ENCODE data around the gene SCAF4.
A peak's percentile ranks its signal among the peaks of the same experiment; 100 is the strongest.

The SCAF4 gene

DNA sequence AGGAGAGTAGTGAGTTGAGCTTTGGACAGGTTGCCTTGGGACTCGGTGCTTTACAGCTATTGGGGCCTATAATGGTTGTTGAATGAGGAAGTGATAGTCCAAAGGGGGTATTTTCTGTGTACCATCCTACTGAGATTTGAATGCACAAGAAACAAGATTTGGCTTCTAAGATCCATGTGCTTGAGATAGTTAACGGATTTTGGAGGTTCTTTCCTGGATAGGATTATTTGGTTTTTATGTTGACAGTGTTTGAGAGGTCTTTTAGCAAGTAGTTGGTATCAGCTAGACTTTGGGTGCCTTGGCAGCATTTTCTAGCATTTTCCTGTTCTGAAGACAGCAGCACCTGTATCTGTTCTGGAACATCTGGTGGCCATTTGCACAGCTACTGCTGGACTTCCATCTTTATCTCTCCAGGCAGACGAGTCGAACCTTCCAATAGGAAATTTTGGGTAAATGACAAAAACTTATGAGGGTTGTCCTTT lies 3.6 kb upstream of the SCAF4 start:
- peak; percentile 42 for DNase-seq (ENCODE audit: low spot score)

- no peak for DNase-seq (ENCODE audit: low spot score)
Observed at GRCh38 chr21:31733551-31734149, 1.7 kb upstream of the SCAF4 start.

- no peak for DNase-seq (ENCODE audit: low spot score)
Observed at GRCh38 chr21:31732597-31733550, 956 bp upstream of the SCAF4 start.

DNA sequence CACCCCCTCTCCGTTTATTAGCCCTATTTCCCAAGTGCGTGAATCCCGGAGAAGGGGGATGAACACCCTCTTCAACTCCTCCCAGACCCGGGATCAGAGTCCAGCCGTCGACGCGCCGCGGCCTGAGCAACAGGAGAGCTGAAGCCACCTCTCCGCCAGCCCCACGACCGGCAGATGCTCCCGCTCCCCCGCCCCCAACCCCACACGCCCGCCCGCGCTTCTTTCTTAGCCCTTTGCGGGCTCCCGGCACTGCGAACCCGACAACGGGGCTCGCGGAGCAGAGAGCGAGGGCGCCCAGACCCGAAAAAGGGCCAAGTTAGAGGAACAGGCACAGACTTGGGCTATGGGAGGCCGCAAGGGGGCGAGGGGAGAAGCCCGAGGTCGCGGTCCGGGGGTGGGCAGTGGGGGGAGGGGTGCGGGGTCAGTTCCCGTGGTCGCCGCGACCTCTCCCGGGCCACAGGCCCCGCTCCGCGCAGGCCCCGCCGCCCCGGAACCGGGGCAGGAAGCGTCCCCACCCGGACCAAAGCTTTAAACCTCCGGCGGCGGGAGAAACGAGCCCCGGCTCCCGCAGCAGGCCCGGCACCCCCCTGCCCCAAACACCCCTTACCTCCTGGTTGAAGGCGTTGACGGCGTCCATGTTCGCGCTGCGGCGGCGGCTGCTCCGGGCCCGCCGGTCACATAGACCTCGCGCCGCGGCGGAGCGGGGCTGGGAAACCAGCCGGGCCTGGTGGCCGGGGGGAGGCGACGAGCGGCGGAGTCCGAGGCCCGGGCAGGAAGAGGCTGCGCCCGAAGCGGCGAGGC lies 662 bp downstream of the SCAF4 start:
- DNase-seq (ENCODE audit: low spot score): peak; percentile 46

GRCh38 chr21:31730712-31731055 lies 1.2 kb downstream of the SCAF4 start:
- DNase-seq (ENCODE audit: low spot score): peak; percentile 29

DNA sequence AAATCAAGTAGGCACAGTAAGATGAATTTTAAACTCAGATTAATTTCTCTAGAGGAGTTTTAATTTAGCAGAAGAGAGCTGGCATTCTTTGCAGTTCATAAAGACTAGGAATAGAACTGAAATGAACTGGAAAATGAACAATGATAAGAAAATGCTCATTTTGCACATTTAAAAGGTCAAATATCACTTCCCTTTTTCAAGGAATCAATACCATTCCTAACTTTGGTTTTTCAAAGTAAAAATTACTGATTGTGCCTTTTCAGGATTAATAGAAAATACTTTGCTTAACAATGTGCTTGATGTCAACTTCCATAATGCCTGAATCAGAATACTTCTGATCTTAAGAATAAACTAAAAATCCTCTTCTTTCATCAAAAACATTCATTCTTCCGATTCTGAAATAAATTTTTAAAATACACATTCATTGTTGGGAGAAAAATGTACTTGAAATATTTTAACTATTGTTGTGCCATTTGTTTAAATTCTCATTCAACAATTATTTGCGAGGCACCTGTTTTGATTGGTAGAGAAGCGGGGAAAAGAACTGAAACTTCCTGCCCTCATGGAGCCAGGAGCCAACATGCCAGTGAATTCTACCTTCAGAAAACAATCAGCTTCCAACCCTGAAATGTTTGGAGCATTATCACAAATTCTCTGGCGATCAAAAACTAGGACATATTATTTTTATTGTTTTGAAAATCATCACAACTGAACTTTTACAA lies 2.1 kb downstream of the SCAF4 start:
- no peak for DNase-seq (ENCODE audit: low spot score)

DNA sequence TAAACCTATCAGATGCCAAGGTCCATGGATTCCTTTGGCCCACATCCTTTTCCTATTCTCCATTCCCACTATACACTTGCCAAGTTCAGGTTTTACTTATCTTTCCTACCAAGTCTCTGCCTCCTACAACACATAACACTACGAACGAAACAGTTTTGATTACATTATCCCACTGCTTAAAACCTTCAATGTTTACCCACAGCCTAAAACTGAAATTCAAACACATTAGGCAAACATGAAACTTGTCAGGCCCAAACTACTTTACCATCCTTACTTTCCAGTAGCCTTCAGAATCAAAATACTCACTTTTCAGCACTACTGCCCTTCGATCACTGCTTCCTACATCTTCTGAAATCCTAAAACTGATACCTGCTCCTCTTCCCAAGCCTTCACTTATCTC lies 3.0 kb downstream of the SCAF4 start:
- DNase-seq (ENCODE audit: low spot score): no peak

DNA sequence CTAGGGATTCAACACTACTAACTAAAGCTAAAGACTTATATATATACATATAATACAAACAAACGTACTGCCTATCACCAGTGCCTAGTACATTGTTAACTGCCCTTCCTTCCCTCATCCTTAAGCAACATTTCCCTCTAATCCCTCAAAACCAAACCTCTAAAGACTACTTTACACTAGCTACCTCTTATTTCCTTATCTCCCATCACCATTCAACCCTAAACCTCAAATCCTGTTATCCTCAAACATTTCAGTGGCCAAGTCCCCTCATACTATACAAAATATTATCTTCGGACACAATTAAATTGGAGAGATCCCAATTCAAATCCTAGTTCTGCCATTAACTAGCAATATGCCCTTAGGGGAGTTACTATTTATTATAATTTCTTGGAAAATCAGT lies 3.7 kb downstream of the SCAF4 start:
- DNase-seq (ENCODE audit: low spot score): no peak

- DNase-seq (ENCODE audit: low spot score): no peak
Observed at GRCh38 chr21:31727181-31727580, 4.7 kb downstream of the SCAF4 start.

- no peak for DNase-seq (ENCODE audit: low spot score)
Observed at GRCh38 chr21:31726407-31726806, 5.5 kb downstream of the SCAF4 start.

- no peak for DNase-seq (ENCODE audit: low spot score)
Observed at GRCh38 chr21:31725202-31725839, 6.6 kb downstream of the SCAF4 start.

DNA sequence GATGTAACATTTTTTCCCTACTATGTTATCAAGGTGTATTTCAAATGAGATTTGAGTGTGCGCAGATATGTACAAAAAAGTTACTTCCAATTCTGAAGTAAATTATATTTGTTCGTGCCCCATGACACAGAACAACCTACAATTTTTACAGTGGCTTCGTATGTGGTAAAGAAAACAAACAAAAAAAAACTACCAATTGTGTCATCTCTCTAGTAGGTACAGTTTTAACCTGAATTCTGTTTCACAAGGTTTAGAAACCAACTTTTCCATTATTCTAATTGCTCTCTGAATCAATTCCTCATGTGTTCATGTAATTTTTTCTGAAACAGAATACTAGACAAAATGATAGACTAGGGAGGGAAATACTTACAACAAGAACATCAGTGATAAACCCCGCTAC lies 7.4 kb downstream of the SCAF4 start:
- DNase-seq (ENCODE audit: low spot score): no peak

DNA sequence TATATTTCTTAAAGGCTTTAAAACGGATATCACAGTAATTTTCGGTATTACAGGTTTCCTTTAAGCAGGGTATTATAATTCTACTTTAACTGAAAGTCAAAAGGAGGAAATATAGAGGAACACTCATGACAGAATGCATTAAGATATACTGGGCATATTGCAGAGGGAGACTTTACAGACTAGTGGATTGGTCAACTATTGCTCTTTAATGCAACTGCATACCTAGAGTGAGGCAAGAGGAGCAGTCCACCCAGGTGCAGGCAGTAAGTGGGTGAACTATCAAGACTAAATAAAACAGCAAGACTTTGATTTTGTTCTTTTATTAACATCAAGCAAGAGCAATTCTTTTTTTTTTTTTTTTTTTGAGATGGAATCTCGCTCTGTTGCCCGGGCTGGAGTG lies 10.5 kb downstream of the SCAF4 start:
- no peak for DNase-seq (ENCODE audit: low spot score)

DNA sequence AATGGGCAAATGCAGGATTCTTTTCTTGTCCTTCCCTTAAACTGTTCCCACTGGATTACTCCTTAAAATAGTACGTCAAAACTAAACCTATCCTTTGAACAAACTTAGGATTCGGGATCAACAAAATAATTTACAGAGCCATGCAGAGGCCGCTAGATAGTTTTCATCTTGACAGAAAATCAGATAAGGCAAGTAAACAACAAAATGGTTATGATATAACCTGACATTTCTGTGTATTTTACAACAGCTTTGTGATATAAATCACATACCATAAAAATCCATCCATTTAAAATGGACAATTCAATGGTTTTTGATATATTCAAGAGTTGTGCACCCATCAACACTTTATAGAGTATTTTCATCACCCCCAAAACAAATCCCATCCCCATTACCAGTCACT lies 11.2 kb downstream of the SCAF4 start:
- DNase-seq (ENCODE audit: low spot score): no peak

GRCh38 chr21:31720330-31720729 lies 11.6 kb downstream of the SCAF4 start:
- DNase-seq (ENCODE audit: low spot score): peak; percentile 54

DNA sequence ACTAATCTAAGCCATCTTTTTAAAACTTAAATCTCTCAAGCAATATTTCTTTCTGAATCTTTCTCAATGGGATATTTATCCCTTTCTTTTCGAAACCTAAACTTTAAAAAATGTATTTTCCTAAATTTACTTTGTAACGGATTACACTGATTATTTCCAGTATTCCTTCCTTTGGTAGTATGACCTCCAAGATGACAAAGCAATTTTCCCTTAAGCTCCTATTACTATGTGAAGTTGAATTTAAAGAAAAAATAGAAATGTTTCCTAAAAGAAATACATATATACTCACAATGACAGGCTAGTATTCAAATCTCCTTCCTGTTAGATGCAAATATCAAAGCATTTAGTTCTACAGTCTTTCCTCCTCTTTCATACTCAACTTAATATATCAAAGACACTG lies 15.8 kb downstream of the SCAF4 start:
- no peak for DNase-seq (ENCODE audit: low spot score)

DNA sequence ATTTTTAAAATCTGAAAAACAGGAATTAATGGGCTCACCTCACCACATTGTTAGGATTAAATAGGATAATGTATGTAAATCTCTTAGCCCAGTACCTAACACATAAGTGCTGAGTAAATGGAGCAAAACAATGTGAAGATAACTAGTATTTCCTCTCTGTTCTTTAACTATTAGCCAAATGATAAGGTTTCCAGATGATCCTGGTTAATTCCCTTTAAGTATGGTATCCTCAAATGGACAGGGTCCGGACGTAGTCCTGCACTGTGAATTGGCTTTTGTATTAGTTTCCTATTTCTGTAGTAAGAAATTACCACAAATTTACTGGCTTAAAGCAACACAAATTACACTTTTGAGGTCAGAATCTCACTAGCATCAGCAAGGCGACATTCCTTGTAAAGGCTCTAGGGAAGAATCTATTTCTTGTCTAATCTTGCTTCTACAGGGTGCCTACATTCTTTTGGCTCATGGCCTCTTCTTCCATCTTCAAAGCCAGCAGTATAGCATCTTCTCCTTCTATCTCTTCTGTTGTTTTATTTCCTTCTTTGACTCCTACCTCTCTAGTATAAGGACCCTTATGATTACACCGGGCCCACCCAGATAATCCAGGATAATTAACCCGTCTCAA lies 17.1 kb downstream of the SCAF4 start:
- no peak for DNase-seq (ENCODE audit: low spot score)

- no peak for DNase-seq (ENCODE audit: low spot score)
Observed at GRCh38 chr21:31713973-31714740, 17.8 kb downstream of the SCAF4 start.

DNA sequence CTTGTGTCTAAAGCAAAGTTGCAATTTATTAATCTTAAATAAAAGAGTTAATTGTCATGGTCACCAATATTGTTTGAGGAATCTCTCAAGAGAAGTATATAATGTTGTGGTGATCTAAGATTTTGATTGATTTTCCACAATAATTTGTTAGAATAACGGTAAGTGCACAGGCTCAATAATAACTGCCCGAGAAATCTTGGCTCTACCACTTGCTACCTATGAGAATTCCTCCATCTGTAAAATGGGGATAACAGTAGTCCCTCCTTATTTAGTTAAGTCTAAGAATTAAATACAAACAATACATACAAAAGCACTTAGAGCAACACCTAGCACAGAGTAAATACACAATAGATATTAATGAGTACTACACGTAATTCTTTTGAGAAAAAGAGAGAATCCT lies 18.8 kb downstream of the SCAF4 start:
- DNase-seq (ENCODE audit: low spot score): no peak

GRCh38 chr21:31711745-31712285 lies 20.1 kb downstream of the SCAF4 start:
- DNase-seq (ENCODE audit: low spot score): no peak

Data from hematopoietic multipotent progenitor cell treated with erythropoietin and hydrocortisone succinate and interleukin-3 and kit ligand, for 17 days (in vitro differentiated cells).